ENCODE measurements around the gene TMSB15A.
"Not testable (repeated sequence)": the region's sequence is repeated elsewhere in the genome, so short reads cannot be mapped to it uniquely, and the experiment has no call there.

Gene TMSB15A

DNA sequence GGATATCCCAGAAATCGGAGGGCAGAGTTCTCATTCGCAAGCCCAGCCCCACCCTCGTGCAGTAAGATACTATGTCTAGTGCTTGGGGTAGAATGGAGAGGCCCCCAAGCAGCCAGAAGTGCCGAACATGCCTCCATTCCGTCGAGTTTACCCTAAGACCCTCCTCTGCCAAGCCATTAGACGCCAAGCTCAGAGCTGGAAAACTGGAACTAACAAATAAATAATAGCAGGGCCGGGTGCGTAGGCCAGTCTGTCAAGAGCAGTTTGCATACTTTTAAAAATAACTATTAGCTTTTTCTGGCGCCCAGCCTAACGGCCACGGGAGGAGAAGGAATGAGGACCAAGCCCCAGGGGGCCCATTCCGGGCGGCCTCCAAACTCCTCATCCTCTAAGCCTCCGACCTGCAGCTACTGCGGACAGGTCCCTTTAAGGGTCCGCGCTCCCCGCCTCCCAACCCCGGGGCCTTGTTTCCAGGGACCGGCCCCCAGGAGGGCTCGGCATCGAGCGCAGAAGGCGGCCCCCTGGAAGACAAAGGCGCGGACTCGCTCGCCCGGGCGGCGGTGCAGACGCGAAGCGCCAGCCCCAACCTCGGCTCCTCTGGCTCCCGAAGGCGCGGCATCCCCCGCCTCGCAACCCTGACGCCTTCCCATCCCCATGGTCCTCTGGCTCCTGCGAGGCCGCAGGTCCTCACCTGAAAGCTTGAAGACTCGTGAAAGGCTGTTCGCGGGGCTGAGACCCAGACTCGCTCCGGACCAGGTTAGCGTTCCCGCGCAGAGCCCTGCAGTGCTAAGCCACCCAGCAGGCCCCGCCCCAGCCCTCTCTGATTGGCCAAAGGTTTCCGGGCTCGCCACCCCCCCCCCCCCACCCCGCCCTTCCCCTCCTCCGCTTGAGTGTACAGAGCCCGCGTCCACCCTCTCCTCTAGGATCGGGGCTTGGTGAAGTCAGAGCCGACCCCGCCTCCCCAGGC is at the start of gene TMSB15A:
TMSB15A (minus strand) TSS at position 765 of the 967 bp plus-strand sequence.
- peak; percentile 73 for DNase-seq

DNA sequence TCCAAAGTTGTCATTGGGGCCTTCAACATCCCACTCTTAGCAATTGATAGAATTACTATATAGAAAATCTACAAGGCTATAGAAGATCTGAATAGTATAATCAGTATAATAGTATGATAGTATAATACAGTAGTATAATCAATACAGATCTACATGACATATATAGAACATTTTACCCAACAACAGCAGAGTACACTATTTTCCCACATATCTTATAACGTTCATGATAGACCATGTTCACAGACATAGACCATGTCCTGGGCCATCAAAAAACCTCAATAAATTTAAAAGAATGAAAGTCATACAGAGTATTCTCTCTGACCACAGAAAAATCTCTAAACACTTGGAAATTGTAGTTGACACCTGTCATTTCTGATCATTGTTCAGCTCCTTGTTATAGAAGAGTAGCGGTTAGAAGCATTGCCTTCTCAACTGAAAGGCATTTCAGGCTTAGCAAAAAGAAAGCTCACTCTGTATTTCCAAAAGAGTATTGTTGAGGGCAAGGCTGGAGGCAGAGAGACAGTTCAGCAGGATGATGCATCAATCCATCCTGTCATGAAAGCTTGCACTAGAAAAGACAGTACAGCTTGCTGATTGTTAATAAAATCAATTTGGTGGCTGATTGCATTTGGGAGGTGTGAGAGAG is 44.0 kb upstream of the TMSB15A start:
- no peak for DNase-seq

DNA sequence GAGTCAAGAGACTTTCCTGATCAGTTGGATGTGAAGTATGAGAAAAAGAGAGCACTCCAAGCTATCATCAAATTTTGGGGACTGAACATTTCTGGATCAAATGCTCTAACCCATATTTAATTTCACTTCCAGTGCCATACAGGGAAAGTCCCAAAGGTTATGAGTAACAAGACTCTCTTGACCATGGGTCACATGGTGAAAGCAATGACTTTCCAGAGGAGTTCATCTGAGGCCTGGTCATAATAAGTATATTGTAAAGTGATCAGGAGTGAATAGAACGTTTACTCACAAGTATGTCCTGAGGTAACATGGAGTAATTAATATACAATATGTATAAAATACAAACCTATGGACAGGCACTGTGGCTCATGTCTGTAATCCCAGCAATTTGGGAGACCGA is 42.1 kb upstream of the TMSB15A start:
- DNase-seq = no peak

DNA sequence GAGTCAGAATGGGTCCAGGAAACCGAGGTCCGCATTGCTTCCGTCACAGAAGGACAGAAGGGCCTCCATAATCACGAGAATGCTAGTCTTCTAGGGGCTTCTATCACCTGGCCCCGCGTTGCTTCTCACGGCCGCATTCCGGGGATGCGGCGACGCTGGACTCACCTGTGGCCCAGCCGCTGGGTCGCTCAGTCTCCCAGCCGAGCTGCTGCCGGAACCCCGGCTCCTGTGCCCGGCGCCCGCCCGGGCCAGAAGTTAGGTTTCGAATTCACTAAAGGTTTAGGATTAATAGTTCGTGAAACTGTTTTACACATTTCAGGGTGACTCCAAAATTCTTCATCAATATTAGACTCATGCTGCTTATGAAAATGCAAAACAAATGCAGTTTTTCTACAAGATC is 31.7 kb upstream of the TMSB15A start:
- DNase-seq = no peak

DNA sequence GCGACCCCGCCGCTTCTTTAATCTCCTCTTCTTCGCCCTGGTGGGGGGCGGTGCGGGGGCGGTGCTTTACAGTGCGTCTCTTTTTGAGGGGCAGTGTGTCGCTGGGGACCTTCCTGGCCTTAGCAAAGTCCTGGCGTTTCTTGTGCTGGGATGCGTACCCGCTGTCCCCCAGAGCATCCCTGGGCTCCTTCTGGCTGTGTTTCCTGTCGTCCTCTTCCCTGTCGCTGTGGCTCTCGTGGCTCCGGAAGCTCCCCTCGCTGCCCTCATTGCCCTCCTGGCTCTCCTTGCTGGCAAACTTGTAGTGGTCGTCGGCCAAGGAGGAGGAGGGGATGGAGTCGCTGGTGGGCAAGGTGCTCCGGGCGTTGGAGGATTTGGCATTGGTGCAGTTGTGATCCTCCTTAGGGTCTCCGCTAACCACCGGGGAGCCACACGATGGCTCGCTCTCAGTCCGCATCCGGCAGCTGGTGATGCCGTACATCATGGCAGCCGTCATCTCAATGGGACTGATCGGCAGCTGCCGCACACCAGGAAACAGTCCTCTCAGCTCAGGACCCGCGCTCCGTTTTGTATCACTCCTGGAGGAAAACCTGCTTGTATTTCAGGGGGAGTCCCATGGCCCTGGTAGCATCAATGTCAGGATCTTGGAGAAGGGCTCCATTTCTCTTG is 30.4 kb upstream of the TMSB15A start:
- DNase-seq = peak; percentile 53

DNA sequence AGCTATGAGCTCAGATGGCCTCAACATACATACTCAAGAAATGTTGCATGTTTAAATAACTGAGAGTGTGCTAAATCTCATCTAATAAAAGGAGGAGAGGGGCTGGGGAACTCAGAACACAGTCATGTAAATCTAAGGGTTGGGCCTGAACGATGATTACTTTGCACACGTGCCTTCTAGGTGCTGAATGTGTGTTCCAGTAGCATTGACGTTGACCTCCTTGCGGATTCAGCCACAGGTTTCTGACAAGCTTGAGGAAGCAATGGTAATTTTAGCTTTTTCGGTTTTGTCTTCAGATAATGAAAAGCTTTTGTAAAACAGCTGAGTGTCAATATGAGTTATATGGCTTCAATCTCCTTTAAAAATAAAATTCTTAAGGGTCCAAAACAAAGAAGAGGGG is 29.6 kb upstream of the TMSB15A start:
- not testable (repeated sequence) for DNase-seq

DNA sequence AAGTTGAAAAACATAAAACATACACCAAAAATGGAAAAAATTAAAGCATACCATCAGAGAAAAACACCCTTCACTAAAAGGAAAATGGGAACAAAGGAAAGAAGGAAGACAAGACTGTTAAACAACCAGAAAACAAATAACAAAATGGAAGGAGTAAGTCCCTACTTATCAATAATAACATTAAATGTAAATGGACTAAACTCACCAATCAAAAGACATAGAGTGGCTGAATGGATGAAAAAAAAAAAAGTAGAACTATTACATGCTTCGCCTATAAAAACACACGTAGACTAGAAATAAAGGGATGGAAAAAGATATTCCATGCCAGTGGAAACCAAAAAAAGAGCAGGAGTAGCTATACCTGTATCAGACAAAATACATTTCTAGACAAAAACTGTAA is 19.4 kb upstream of the TMSB15A start:
- no peak for DNase-seq

DNA sequence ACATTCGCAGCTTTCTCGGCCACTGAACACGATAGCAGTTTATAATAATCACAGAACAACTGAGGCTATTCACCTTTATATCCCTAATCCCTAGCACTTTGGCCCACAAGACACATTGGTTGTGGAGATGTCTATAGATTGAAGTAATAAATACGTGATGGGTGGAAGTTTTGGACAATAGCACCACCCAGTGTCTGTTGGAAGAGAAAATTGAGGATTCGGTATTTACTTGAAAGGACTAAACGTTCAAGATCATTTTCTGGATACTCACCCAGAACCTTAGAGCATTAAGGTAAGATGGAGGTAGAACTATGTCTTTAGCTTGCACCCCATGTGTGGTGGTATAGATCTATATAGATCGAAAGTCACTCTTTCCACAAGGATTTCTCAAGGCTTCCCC is 787 bp upstream of the TMSB15A start:
- DNase-seq = peak; percentile 44

DNA sequence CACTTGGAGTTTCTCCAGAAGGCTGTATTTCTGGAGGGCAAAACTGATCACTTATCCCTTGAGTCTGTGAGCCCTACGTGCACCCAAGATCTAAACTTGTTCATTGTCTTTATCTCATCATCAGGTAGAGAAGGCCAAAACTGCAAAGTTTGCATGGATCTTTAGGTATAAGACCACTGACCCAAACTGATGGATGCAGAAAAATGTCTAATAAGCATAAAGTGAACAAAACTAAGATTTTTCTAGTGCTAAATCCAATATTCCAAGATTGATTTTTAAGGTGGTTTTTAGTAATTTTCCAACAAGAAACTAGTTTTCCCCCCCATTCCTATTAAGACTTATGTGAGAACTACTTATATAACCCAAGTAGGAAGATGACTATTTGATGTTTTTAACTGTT is 2.0 kb downstream of the TMSB15A start:
- DNase-seq = no peak

DNA sequence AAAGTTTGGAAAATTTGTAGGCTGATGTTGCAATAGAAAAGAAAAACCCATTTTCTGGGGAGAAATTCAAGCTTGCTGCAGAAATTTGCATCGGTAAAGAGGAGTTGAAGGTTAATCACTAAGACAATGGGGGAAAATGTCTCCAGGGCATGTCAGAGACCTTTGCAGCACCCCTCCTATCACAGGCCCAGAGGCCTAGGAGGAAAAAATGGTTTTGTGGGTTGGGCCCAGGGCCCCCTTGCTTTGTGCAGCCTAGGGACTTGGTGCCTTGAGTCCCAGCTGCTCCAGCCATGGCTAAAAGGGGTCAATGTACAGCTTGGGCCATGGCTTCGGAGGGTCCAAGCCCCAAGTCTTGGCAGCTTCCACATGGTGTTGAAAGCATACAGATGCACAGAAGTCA is 17.8 kb downstream of the TMSB15A start:
- DNase-seq = no peak

DNA sequence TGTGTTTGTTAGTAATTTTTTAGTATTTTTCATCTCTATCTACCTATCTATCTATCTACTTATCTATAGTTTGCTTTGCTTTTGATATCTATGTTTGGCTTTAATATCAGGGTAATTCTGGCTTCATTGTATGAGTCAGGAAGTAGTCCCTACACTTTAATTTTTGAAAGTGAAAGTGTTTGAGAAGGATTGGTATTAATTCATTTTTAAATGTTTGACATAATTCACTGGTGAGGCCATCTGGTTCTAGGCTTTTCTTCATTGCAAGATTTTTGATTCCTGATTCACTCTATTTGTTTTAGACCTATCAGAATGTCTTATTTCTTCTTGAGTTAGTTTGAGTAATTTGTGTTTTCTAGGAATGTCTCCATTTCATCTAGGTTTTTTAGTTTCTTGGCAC is 24.8 kb downstream of the TMSB15A start:
- DNase-seq = no peak

DNA sequence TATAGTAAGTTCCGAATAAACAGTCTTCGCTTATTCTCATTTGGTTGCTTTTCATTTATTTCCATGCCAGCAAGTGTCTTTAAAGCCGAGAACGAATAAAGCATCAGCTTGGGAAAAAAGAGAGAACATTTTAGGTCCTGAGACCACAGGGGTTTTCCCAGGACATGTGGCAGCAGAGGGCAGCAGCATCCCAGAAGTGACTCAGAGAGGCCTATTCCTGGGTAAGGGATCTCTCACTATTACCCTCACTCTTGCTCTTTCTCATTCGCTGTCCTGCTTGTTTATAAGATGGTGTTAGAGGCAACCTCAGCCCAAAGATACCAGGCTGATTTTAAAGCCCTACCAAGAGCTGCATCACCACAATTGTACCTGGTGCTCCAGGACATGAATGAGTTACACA is 37.8 kb downstream of the TMSB15A start:
- not testable (repeated sequence) for DNase-seq

DNA sequence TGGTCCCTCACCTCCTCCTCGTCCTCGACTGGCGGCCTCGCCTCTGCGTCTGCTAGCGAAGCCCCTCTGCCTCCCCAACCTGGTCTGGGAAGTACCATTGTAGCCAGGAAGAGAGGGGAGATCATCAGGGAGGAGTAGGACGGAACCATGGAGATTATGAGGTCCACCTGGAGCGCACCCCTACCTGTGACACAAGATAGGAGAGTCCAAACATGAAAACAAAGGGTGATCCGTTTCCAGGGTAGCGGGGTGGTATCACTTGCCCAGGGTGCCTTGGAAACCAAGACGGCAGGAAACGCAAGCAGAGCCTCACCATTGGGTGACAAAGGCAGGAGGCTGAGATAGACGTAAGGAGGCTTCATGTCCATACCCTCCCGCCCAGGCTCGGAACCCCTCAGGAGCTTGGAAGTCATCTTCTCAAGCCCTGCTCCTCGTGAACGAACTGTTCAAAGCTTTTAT is 44.7 kb downstream of the TMSB15A start, which contains the start of gene TCP11X2:
TCP11X2 (minus strand) TSS at position 51 of the 459 bp plus-strand sequence.
- not testable (repeated sequence) for DNase-seq

DNA sequence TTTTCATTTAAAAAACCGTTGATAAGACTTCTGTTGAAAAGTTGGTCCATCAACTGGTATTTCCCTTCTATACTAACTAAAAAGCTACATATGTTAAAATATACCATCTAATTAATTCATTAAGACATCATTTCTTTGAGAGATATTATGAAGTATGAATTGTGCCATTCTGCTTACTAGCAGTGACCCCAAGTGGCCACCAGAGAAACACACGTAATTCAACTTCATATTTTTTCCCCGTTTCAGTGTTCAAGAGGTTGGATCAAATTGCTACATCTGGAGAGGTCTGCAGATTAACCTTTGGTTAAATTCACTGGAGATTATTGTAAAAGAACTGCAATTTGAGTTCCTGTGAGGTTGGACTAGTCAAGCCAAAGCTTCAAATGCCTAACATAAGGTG is 46.3 kb downstream of the TMSB15A start:
- DNase-seq = not testable (repeated sequence)
